HG03565 (cell line): ENCODE results near the gene F2R.

ENCODE experiments used
- ATAC-seq: cut with Tn5 transposase; IDR thresholded peaks from one replicate; pipeline ENCODE4 v1.9.1; 2021; ENCODE audit warnings: mild to moderate bottlenecking, moderate library complexity; ENCODE audit not compliant: unreplicated experiment

F2R gene

GRCh38 chr5:76690037-76690679 lies 25.8 kb upstream of the F2R start:
- no peak for ATAC-seq

GRCh38 chr5:76690704-76691466 lies 25.0 kb upstream of the F2R start:
- no peak for ATAC-seq

- ATAC-seq: no peak
Measured at GRCh38 chr5:76691467-76692273, 24.3 kb upstream of the F2R start.

DNA sequence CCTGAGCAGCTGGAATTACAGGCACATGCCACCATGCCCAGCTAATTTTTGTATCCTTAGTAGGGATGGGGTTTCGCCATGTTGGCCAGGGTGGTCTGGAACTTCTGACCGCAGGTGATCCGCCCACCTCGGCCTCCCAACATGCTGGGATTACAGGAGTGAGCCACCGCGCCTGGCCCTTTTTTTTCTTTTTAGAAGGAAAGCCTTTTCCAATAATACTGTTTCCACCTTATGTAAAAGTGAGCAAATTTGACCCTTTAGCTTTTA lies 23.7 kb upstream of the F2R start:
- no peak for ATAC-seq

- ATAC-seq: no peak
Measured at GRCh38 chr5:76692651-76693050, 23.3 kb upstream of the F2R start.

GRCh38 chr5:76693141-76693540 lies 22.8 kb upstream of the F2R start:
- ATAC-seq: no peak

DNA sequence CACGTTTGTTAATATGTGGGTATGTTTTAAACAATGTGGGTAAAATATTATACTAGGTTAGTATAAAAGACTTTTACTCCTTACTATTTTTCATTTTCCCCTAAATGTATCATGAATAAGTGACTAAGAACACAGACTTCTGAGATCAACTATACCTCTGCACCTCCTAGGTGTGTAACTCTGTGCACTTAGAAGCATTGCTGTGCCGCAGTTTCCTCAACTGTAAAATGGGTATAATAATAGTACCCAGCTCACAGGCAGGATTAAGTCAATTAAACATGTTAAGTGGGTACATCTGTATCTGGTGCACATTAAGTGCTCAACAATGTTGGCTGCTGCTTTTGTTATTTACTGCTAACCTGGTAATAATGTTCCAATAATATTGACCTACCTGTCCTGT lies 21.6 kb upstream of the F2R start:
- no peak for ATAC-seq

GRCh38 chr5:76695346-76695745 lies 20.6 kb upstream of the F2R start:
- ATAC-seq: no peak

GRCh38 chr5:76696251-76696650 lies 19.7 kb upstream of the F2R start:
- ATAC-seq: no peak

DNA sequence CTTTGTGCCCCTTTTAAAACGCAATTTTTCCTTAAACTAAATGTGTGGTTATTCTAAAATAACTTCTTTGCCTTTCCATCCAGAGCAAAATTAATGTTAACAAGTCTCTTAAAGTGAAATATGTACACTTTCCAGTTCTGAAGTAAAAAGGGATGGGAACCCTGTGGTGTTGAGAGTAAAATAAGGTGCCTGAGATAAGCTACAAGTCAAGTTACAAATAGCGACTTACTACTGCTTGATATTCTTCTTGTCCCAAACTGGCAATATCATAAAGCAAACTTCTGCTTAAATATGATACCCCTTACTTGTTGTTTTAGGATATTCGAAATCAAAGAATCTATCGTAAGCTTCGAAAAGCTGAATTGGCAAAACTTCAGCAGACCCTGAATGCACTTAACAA lies 18.3 kb upstream of the F2R start:
- ATAC-seq: no peak

DNA sequence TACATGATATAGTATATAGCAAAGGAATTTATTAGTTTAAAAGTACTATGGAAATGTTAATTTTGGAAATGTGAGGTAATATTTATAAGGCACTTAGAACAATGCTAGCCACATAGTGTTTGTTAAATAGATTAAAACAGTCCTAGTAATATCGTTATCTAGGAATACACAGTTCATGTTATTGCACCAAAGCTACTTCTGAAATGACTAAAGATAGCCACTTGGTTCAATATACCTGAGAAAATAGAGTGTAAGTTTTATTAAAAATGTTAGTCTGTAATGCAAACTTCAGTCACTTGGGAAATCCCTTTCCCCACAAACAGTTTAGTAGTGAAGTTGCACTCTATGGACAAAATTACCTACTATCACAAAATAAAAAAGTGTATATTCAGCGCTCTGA lies 15.4 kb upstream of the F2R start:
- no peak for ATAC-seq

GRCh38 chr5:76701298-76701697 lies 14.6 kb upstream of the F2R start:
- ATAC-seq: no peak

GRCh38 chr5:76703707-76704106 lies 12.2 kb upstream of the F2R start:
- ATAC-seq: no peak

GRCh38 chr5:76704131-76704663 lies 11.7 kb upstream of the F2R start:
- no peak for ATAC-seq

- ATAC-seq: no peak
Measured at GRCh38 chr5:76705574-76705973, 10.4 kb upstream of the F2R start.

GRCh38 chr5:76709762-76710161 lies 6.2 kb upstream of the F2R start:
- no peak for ATAC-seq

- ATAC-seq: peak; percentile 56
Measured at GRCh38 chr5:76710991-76711390, 4.9 kb upstream of the F2R start.

- no peak for ATAC-seq
Measured at GRCh38 chr5:76714751-76715485, 1.0 kb upstream of the F2R start.

DNA sequence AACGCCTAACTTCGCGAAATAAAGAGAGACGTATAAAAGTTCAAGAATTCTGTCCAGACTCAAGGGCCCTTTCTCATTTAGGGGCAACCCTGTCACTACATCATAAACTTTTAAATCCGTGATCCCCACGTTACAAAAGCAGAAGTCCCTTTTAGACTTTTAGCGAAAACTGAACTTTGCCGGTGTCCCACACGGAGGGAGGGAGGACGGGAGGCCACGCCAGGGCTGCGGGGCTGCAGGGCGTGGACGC lies 515 bp upstream of the F2R start:
- ATAC-seq: no peak

DNA sequence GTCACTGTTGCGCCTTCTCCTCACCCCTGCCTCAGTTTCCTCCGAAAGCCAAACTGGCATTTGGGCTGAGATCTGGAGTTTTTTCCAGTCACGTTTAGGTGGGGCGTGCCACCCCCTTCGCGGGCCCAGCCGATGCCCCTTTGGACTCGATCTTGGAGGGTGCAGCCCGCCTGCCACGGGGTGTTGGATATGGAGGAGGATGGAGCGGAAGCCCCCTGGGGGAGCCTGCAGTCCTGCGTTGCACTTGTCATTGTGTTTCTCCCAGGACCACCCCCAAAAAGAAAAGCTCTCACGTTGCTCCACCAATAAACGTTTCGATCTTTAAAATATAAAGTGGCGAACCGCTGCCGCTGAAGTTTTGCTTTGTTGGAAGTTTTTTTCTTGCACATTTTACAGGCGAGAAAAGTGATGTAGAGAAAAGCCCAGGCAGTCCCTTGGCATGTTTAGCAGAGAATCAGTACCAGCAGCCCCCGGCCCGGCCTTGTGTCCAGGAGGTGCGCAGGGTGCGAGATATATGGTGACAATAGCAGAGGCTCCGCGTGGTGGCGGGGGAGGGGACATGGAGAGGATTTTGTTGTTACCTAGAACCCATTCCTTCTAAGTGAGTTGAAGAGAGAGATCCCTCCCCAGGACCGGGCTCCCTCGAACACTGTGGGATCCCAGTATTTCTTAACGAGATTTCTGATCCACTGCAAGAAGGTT lies 681 bp downstream of the F2R start:
- ATAC-seq: no peak
